HG03442 (cell line): ENCODE measurements around the gene MLLT3.
A peak's percentile ranks its signal among the peaks of the same experiment; 100 is the strongest.

Experiments
- ATAC-seq: cut with Tn5 transposase; IDR thresholded peaks from one replicate; pipeline ENCODE4 v1.9.1; 2021; ENCODE audit warnings: mild to moderate bottlenecking, moderate library complexity; ENCODE audit not compliant: unreplicated experiment

Gene MLLT3

GRCh38 chr9:20353931-20354652, 268.2 kb downstream of the MLLT3 start:
- ATAC-seq = no peak

DNA sequence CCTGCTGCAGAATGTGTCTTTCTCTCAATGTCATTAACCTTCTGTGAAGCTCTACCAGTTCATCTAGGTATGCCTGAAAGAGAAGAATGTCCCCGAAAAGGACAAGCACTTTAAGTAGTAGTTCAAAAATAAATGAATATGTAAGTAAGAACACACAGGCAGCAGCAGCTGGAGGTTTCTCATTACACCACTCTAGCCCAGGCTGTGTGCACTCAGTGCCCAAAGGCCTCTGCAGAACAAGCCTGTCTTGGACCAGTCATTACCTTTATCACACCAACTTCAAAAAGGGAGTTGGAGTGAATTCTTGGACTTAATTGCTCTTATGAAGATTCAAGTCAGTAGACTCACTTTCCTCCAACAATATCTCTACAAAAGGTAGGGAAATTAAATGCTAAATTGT, 268.8 kb downstream of the MLLT3 start:
- ATAC-seq = no peak

DNA sequence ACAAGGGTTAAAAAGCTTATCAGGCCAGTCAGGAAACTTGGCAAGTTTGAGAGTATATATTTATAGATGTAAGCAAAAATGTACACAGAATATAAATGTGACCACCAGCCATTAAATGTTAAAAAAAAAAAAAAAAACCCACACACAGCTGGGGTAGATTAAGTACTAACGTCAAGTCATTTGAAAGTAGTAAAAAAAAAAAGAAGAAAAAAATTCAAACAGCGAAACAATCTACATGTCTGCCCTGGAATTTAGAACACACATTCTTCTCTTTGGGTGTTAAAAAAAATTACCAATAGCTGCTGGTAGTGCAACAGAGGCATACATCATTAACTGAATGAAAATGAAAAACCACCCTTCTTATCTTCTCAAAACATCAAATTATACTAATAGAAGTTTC, 269.7 kb downstream of the MLLT3 start:
- no peak for ATAC-seq

DNA sequence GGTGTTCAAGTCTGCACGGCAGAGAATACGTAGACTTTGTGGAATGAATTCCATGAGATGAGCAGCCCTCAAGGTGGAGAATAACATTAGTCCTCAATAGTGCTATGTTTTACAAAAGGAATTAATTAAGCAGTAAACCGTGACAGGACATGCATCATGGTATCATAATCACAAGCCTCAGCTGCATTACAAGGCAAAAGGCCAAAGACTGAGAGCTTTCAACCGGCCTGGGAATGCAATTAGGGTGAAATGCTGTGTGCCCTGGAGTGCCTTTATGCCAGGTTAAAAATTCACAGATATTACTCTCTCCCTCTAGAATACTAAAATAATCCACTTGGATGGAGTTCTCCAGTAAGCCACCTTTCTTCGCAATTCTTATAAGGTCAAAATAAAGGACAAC, 270.6 kb downstream of the MLLT3 start:
- ATAC-seq = no peak

GRCh38 chr9:20349568-20349967, 272.7 kb downstream of the MLLT3 start:
- ATAC-seq = no peak

DNA sequence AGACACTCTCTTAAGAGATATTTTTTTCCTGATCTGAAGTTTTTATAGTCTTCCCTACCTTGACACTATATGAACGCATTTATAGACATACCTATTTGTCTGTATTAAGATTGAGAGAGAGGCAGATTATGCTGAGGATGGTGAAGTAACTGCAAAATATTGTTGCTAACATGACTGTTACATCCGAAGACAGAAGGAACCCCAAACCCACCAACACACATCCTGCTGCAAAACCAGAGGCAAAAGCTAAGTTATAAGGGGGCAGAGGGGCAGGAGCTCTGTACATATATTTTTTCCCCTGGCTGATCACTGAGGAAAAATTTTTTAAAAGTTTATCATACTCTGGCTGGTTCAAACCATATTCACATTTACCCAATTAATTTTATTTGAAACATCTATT, 279.0 kb downstream of the MLLT3 start:
- ATAC-seq = no peak

- no peak for ATAC-seq
Observed at GRCh38 chr9:20340511-20340861, 281.8 kb downstream of the MLLT3 start.

- ATAC-seq = no peak
Observed at GRCh38 chr9:20335668-20336332, 286.5 kb downstream of the MLLT3 start.

GRCh38 chr9:20333991-20334390, 288.3 kb downstream of the MLLT3 start:
- no peak for ATAC-seq

DNA sequence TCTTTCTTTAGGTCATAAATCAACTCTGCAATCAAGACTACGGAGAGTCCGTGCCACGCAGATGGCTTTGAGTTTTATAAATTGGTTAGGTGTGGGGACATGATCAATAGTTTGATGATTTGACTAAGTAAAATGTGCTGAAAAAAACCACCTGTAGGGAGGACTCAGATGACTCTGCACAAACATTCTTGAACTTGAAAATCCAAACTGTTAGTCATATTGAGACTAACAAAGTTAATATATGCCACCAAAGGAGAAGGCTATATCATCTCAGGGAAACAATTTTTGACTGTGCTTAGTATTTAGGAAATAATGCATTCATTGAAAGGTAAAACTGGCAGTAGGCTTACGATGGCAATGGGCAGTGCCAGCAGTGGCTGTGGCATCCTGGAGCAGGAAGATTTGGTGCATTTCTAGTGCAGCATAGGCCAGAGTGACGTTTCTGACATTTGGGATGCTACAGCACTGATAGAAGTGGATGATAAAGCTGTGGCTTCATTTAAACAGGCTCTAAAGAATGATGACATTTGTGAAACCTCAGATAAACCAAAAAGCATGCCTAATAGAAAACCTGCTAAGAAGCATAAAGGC, 291.1 kb downstream of the MLLT3 start:
- peak; percentile 89 for ATAC-seq

DNA sequence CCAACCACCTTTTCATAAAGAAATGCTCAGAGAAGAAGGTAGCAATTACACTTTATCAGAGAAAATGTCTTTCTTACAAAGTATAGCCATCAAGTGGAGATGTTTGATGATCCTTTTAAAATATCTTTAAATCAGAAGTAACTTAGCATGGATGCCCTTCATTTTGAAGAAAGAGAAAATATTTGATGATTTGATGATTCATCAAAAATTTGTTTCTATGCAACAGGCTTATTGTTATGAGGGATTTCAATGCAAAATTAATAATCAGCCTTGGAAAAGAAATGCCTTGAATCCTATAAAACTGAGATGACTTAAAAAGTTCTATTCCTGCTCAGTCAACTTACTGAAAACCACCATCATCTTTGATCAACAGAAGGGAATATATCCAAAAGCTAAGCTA, 291.6 kb downstream of the MLLT3 start:
- no peak for ATAC-seq

DNA sequence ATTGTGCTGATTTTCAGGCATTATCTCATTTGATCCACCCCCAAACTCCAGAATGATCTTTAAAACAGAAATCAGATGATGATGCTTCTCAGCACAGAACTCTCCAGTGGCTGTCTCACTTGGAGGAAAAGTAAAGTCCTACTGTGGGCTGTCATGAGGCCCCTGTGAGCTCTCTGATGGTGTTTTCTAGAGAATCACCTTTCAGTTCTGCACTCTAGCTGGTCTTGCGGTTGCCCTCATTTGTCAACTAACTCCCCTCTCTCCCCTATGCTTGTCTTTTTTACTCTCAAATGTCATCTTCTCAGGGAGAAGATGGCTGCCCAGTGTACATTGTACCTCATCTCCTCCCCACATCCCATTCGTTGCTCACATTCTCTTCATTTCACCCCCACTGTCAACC, 295.8 kb downstream of the MLLT3 start:
- no peak for ATAC-seq

- no peak for ATAC-seq
Observed at GRCh38 chr9:20325008-20325407, 297.3 kb downstream of the MLLT3 start.

GRCh38 chr9:20322212-20322611, 300.1 kb downstream of the MLLT3 start:
- ATAC-seq = no peak

- no peak for ATAC-seq
Observed at GRCh38 chr9:20321423-20322082, 300.7 kb downstream of the MLLT3 start.

DNA sequence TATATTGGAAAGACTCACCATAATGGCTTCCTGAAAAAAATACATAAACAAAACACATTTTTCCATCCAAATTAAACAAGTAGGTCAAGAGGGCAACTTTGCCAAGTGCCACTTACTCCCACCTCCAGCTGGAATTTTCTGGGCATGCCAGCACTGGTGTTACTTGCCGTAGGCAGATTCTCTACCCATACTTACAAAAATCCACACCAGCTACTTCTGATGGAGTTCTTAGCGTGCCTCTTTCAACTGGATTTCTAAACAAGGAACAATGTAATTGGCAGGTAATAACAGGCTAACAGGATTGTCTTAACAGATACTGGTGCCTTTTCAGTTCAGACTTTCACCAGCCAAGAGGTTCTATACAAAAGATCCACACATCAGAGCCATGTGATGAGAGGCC, 301.4 kb downstream of the MLLT3 start:
- ATAC-seq = no peak

DNA sequence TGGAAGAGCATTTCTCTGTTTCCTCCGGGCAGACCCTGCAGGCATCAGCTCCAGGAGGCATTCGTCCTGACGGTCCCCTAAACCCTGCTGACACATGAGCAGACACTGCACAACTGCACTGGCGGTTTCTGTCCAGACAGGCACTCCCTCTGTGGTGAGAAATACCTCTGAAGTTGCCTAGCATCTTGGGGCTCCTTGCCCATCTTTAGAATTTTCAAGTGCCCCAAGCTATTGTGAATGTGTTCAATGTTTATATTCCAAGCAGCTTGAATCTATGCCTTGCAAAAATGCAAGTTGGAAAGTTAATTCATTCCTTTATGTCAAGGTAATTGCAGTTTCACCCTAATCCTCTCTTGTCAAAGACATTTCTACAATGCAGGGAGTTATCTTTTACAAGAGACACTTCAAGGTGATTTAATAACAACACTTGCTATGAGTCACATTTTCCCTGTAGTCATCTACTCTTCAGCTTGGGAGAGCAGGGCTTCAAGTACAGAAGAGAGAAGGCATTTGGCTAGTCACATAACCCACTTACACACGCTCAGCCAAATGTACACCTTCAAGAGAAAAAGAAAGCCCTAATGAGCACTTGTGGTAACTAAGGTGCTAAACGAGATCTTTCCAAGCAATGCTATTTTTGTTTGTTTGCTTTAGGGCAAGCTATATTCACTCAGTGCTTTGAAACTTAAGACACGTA, 302.5 kb downstream of the MLLT3 start:
- ATAC-seq = no peak

GRCh38 chr9:20319241-20319640, 303.1 kb downstream of the MLLT3 start:
- ATAC-seq = no peak

GRCh38 chr9:20317701-20318100, 304.6 kb downstream of the MLLT3 start:
- no peak for ATAC-seq

DNA sequence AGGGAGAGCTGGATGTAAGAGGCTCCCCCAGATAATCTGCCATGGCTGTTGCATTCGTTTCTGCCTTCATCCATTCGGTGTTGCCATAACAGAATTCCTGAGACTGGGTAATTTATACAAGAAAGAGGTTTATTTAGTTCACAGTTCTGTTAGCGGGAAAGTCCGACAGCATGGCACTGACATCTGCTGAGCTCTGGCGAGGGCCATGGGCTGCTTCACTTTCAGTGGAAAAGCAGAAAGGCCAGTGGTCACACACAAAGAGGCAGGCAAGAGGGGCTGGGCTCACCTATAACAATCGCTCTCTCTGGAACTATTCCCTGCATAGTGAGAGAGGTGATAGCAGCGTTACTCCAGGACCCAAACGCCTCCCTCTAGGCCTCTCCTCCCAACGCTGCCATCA, 305.9 kb downstream of the MLLT3 start:
- ATAC-seq = no peak

DNA sequence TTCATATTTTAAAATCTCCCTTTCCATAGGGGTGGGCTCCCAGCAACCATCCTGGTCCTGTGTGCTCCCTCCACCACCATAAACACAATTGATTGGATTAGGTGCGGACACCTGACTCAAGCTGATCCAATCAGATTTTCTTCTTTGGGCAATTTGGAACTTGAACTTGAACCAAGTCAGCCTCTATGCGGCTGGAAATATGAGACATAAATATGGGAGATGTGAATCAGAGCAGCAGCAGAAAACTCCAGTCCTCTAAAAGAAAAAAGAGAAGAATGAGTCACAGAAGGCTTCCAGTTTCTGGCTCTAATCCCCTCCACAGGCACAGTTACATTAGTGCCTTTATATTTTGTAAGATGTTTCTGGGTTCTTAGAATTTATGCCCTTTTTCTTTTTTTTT, 306.6 kb downstream of the MLLT3 start:
- ATAC-seq = no peak
